SK-N-SH treated with all-trans-retinoic acid at 6 μM for 48 hours (cell line): Measurements from ENCODE around the gene ASCL4.

Experiments used
- GLIS3 ChIP-seq: fragments of 250-450 bp; sonication (Bioruptor Pico); IDR thresholded peaks from 2 replicates; pipeline ENCODE4 v1.5.0; 2020; ENCODE audit warnings: mild to moderate bottlenecking, moderate library complexity
- ZNF70 ChIP-seq: fragments of 450-650 bp; formaldehyde crosslinking; IDR thresholded peaks from 2 replicates; pipeline ENCODE4 v1.5.0; 2020; ENCODE audit warnings: mild to moderate bottlenecking, moderate library complexity

GRCh38 chr12:107767466-107767865 is 7.0 kb upstream of the ASCL4 start:
- TF ChIP-seq ZNF70 (no peak), GLIS3 (no peak)
